CD8-positive, alpha-beta memory T cell (primary cell): ENCODE measurements around the gene AP3S1. TPM values are rescaled to one million over a fixed set of nuclear protein-coding genes. Genes with fewer than 3 reads are reported as not detected.
A peak's percentile ranks its signal among the peaks of the same experiment; 100 is the strongest.

ENCODE experiments used
- CTCF ChIA-PET: fragments of 350-600 bp; sonication (Branson Sonifier 250); formaldehyde crosslinking; loops from one replicate; lab custom pipeline; 2021; ENCODE audit warnings: antibody characterized with exemption; lab: Charles Lee
- POLR2A ChIA-PET: fragments of 350-600 bp; sonication (Branson Sonifier 250); formaldehyde crosslinking; loops from one replicate; lab custom pipeline; 2021; ENCODE audit warnings: antibody characterized with exemption; lab: Charles Lee
- DNase-seq, 5 donors: peaks; one replicate each; pipeline versions ENCODE4 v3.0.0 to v3.0.0-alpha.2; 2020 to 2022; ENCODE audit warnings: mixed read lengths in 1 of 5
- H3K27ac ChIP-seq: one replicate; pipeline ENCODE4 v1.7.0; 2013; ENCODE audit warnings: low read depth, mild to moderate bottlenecking, low read length, moderate library complexity
- H3K27me3 ChIP-seq: 2 replicates; pipeline ENCODE4 v1.7.0; 2013; ENCODE audit warnings: low read length, mild to moderate bottlenecking; ENCODE audit not compliant: insufficient read depth, poor library complexity, severe bottlenecking
- H3K36me3 ChIP-seq: 2 replicates; pipeline ENCODE4 v1.7.0; 2013; ENCODE audit warnings: mild to moderate bottlenecking, low read length, moderate library complexity; ENCODE audit not compliant: insufficient read depth
- H3K4me1 ChIP-seq: 2 replicates; pipeline ENCODE4 v1.7.0; 2013; ENCODE audit warnings: mild to moderate bottlenecking, low read length, moderate library complexity; ENCODE audit not compliant: insufficient read depth
- H3K4me3 ChIP-seq: 2 replicates; pipeline ENCODE4 v1.7.0; 2013; ENCODE audit warnings: mild to moderate bottlenecking, low read length
- H3K9me3 ChIP-seq: 2 replicates; pipeline ENCODE4 v1.7.0; 2013; ENCODE audit warnings: mild to moderate bottlenecking, low read length
- H3K27ac Mint-ChIP-seq, 8 donors: one replicate each; pipeline ENCODE4 v1.8.0; 2020 to 2021; ENCODE audit warnings: mixed read lengths in 8 of 8, mild to moderate bottlenecking in 6 of 8, inconsistent platforms in 3 of 8, moderate library complexity in 3 of 8
- H3K27me3 Mint-ChIP-seq, 2 donors: one replicate each; pipeline ENCODE4 v1.8.0; 2020 to 2021; ENCODE audit warnings: mixed read lengths in 2 of 2, mild to moderate bottlenecking in 1 of 2, moderate library complexity in 1 of 2
- H3K36me3 Mint-ChIP-seq, 3 donors: one replicate each; pipeline ENCODE4 v1.8.0; 2020 to 2021; ENCODE audit warnings: mixed read lengths in 3 of 3, inconsistent platforms in 1 of 3, mild to moderate bottlenecking in 1 of 3
- H3K4me1 Mint-ChIP-seq, 3 donors: one replicate each; pipeline ENCODE4 v1.8.0; 2020 to 2021; ENCODE audit warnings: mixed read lengths in 3 of 3, inconsistent platforms in 1 of 3, mild to moderate bottlenecking in 1 of 3
- H3K4me3 Mint-ChIP-seq, 7 donors: one replicate each; pipeline ENCODE4 v1.8.0; 2020 to 2021; ENCODE audit warnings: mixed read lengths in 7 of 7, mild to moderate bottlenecking in 6 of 7, moderate library complexity in 4 of 7, inconsistent platforms in 2 of 7
- H3K9me3 Mint-ChIP-seq, 5 donors: one replicate each; pipeline ENCODE4 v1.8.0; 2020 to 2022; ENCODE audit warnings: mixed read lengths in 5 of 5, mild to moderate bottlenecking in 3 of 5, moderate library complexity in 2 of 5, inconsistent platforms in 1 of 5
- polyA plus RNA-seq: library from polyadenylated mRNA; unstranded; fragments of 300-500 nt; fragmentation: Illumina TruSeq; gene quantifications from one replicate; pipeline ENCODE4 v1.2.3, GENCODE V29; 2021
- total RNA-seq, 2 experiments: library from RNA; stranded (reverse); gene quantifications; one replicate each; pipeline ENCODE4 v1.2.3, GENCODE V29; 2021

Gene AP3S1
- total and polyA plus RNA-seq, 3 experiments from 2014 or later: 62.1 to 77.5 (median 73.6) TPM

DNA sequence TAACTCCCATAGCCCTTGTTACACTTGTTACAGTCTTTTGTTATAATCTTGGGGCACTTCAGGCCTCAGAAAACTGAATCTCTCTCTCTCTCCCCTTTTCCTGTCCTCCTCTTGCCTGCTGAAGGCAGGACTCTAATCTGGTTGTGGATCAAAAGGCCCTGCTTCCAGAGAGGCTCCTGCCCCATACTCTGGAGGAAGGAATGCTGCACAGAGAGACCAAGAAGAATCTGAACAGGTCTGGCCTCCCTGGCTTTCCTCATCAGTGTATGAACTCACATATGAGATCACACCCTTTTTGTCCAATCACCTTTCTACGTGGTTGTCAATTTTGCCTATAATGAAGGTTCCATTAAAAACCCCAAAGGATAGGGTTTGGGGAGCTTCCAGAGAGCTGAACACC, 94.3 kb downstream of the AP3S1 start:
- Mint-ChIP-seq H3K4me1 (no peaks in the 10 kb centered on the region), H3K9me3 (no peaks in the 10 kb centered on the region), H3K36me3 (no peaks in the 10 kb centered on the region), H3K4me3 (no peak overlapping the region), H3K27me3 (peaks cover under 1 to 1% of the 10 kb centered on the region in 2 donors), H3K27ac (no peak overlapping the region)
- no peaks in the 10 kb centered on the region for H3K27me3 ChIP-seq
- CTCF ChIA-PET: no interaction called here
- DNase-seq: no peak
- POLR2A ChIA-PET: no interaction called here
- H3K4me1 ChIP-seq: no peaks in the 10 kb centered on the region
- H3K36me3 ChIP-seq: no peaks in the 10 kb centered on the region
- no peak overlapping the region for H3K4me3 ChIP-seq
- no peaks in the 10 kb centered on the region for H3K9me3 ChIP-seq
- H3K27ac ChIP-seq: no peak overlapping the region

DNA sequence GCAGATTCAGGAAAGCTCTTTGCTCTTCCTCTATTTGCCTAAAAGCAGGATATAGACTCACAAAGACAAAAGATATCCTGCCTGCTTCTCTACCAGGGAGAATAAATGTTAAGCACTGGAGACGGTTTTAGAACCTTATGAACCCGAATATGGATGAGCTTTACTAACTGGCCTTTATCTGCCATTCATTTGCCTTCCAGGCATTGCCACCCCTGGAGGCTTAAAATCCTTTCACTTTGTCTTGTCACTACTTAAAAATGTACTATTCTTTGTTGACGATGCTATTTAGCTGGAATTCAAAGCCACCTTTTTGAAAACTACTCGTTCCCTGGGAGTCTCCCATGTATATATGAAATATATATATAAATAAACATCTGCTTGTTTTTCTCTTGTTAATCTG, 97.3 kb downstream of the AP3S1 start:
- Mint-ChIP-seq H3K4me1 (no peaks in the 10 kb centered on the region), H3K9me3 (peaks cover 0 to 8% (median 0%) of the 10 kb centered on the region in 5 donors), H3K27ac (peak overlapping the region in 1 of 8 donors; percentile 24), H3K4me3 (no peak overlapping the region), H3K36me3 (peaks cover 0 to 5% (median 0%) of the 10 kb centered on the region in 3 donors), H3K27me3 (peaks cover 3 to 5% of the 10 kb centered on the region in 2 donors)
- Histone ChIP-seq H3K36me3 (no peaks in the 10 kb centered on the region), H3K9me3 (no peaks in the 10 kb centered on the region), H3K4me1 (no peaks in the 10 kb centered on the region), H3K27me3 (no peaks in the 10 kb centered on the region), H3K27ac (no peak overlapping the region), H3K4me3 (no peak overlapping the region)
- POLR2A ChIA-PET: no interaction called here
- CTCF ChIA-PET: no interaction called here
- DNase-seq: no peak

DNA sequence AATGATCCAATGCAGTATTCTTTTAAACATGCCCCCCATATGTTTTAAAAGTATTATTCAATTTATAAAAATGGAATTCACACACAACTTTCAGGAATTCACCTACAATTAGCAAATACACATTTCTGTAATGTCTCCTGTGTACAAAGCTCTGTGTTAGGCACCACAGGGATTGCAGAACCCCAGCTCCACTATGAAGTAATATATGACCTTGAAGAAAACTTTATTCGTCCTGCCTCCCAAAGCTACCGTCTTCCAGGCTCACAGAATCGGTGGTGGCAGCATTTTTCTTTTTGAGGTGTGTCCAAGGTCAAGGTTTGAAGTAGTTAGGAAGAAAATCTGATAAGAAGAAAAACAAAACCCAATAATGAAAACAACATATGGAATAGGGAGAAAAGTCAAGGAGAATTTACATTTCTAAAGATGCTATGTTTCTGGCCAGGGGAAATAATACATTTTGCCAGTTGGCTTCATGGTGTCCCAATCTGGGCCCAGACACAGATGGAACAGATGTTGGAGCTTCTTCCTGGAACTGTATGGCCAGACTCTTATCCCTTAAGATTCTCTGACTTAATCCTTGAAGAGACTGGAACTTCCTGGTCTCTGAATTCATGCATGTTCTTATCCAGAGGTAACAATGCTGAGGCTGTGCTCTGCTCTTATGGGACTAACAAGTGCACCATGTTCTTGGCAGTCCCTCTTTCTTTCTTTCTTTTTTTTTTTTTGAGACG, 98.5 kb downstream of the AP3S1 start:
- no peaks in the 10 kb centered on the region for H3K9me3 ChIP-seq
- H3K27me3 ChIP-seq: no peaks in the 10 kb centered on the region
- H3K36me3 Mint-ChIP-seq: peaks cover 0 to 5% (median 0%) of the 10 kb centered on the region in 3 donors
- H3K4me1 Mint-ChIP-seq: no peaks in the 10 kb centered on the region
- no peak overlapping the region for H3K27ac Mint-ChIP-seq
- peaks cover 0 to 8% (median 0%) of the 10 kb centered on the region in 5 donors for H3K9me3 Mint-ChIP-seq
- H3K4me3 ChIP-seq: no peak overlapping the region
- DNase-seq: no peak
- peaks cover 3 to 8% of the 10 kb centered on the region in 2 donors for H3K27me3 Mint-ChIP-seq
- H3K4me1 ChIP-seq: no peaks in the 10 kb centered on the region
- H3K4me3 Mint-ChIP-seq: no peak overlapping the region
- H3K27ac ChIP-seq: no peak overlapping the region
- ChIA-PET CTCF (no interaction called here), POLR2A (no interaction called here)
- no peaks in the 10 kb centered on the region for H3K36me3 ChIP-seq

DNA sequence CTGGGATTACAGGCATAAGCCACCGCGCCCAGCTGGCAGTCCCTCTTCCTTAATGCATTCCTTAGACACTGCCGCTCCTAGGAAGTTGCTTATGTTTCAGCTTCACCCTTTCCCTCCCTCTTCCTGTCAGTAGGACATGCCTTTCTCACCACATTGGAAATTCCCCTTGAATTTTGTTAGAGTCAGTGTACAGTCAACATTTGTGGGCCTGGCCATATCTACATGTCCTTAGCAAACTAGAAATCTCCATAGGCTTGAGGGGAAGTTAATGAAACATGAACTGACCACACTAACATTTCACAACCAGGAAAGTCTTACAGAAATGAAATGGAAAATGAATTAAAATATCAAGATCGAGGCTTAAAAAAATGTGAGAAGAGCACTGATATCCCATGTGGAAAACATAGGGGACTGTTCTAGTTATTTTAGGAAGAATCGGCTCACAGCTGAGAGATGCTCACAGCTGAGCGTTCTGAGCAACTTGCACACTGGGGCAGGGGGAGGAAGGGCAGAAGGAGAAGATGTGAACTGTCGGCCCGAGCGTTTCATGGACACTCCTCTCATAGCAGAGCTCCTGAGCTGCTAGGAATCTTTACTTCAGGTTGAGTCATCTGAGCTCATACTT, 99.4 kb downstream of the AP3S1 start:
- ChIA-PET CTCF (no interaction called here), POLR2A (no interaction called here)
- Histone ChIP-seq H3K4me3 (no peak overlapping the region), H3K27me3 (no peaks in the 10 kb centered on the region), H3K27ac (no peak overlapping the region), H3K4me1 (no peaks in the 10 kb centered on the region), H3K9me3 (no peaks in the 10 kb centered on the region), H3K36me3 (no peaks in the 10 kb centered on the region)
- DNase-seq: no peak
- Mint-ChIP-seq H3K9me3 (peaks cover 0 to 8% (median 0%) of the 10 kb centered on the region in 5 donors), H3K36me3 (peaks cover 0 to 5% (median 0%) of the 10 kb centered on the region in 3 donors), H3K27ac (peak overlapping the region in 1 of 8 donors; percentile 31), H3K4me3 (no peak overlapping the region), H3K4me1 (no peaks in the 10 kb centered on the region), H3K27me3 (peaks cover 3 to 8% of the 10 kb centered on the region in 2 donors)

DNA sequence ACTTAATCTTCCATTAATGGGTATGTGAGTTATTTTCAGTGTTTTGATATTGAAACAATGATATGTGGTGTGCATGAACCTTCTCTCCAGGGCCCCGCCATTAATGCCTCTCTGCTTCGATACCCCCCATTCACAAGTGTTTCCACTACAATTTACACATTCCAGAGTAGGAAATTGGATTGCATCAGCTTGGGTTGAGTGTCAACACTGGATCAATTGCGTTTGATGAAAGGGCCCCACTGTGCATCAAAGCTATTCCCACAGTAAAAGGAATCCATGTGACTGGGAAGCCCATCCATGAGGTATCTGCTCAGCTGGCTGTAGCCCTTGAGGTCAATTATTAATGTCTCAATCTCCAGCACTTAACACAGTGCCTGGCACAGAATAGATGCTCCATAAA, 102.8 kb downstream of the AP3S1 start:
- no peak overlapping the region for H3K4me3 Mint-ChIP-seq
- H3K4me1 ChIP-seq: no peaks in the 10 kb centered on the region
- no peaks in the 10 kb centered on the region for H3K27me3 ChIP-seq
- peaks cover 3 to 8% of the 10 kb centered on the region in 2 donors for H3K27me3 Mint-ChIP-seq
- H3K9me3 ChIP-seq: no peaks in the 10 kb centered on the region
- H3K36me3 Mint-ChIP-seq: peaks cover 0 to 5% (median 0%) of the 10 kb centered on the region in 3 donors
- ChIA-PET POLR2A (no interaction called here), CTCF (interaction anchor here (0.6 kb wide), 1 partner anchor 120 kb away, joined by 3 read pairs; no protein-coding TSS in a partner anchor)
- DNase-seq: no peak
- H3K27ac ChIP-seq: no peak overlapping the region
- no peak overlapping the region for H3K27ac Mint-ChIP-seq
- H3K36me3 ChIP-seq: no peaks in the 10 kb centered on the region
- H3K4me1 Mint-ChIP-seq: no peaks in the 10 kb centered on the region
- no peak overlapping the region for H3K4me3 ChIP-seq
- H3K9me3 Mint-ChIP-seq: peaks cover 0 to 8% (median 0%) of the 10 kb centered on the region in 5 donors

DNA sequence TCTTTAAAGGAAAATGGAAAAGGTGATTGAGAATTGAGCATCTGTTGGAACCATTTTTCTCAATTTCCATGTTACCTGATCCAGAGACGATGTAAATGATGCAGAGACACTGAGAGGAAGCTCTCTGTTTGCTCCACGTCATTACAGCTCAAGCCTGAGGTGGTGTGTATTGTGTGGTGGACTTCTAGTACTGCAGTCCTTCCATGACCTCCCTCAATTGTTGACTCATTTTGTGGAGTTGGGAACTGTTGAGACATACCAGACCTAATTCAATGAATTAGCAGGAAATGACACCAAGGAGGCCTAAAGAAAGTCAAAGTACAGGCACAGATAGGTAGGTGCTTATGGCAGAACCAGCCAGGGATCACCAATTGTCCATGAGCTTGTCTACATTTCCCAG, 104.9 kb downstream of the AP3S1 start:
- no peaks in the 10 kb centered on the region for H3K27me3 ChIP-seq
- H3K27ac Mint-ChIP-seq: no peak overlapping the region
- H3K4me1 Mint-ChIP-seq: no peaks in the 10 kb centered on the region
- POLR2A ChIA-PET: no interaction called here
- H3K9me3 ChIP-seq: no peaks in the 10 kb centered on the region
- H3K27me3 Mint-ChIP-seq: peaks cover 3 to 6% of the 10 kb centered on the region in 2 donors
- H3K9me3 Mint-ChIP-seq: peaks cover 0 to 6% (median 0%) of the 10 kb centered on the region in 5 donors
- no peaks in the 10 kb centered on the region for H3K36me3 ChIP-seq
- no peak overlapping the region for H3K4me3 Mint-ChIP-seq
- CTCF ChIA-PET: no interaction called here
- H3K36me3 Mint-ChIP-seq: peaks cover 0 to 5% (median 0%) of the 10 kb centered on the region in 3 donors
- H3K27ac ChIP-seq: no peak overlapping the region
- DNase-seq: no peak
- H3K4me1 ChIP-seq: no peaks in the 10 kb centered on the region
- H3K4me3 ChIP-seq: no peak overlapping the region

DNA sequence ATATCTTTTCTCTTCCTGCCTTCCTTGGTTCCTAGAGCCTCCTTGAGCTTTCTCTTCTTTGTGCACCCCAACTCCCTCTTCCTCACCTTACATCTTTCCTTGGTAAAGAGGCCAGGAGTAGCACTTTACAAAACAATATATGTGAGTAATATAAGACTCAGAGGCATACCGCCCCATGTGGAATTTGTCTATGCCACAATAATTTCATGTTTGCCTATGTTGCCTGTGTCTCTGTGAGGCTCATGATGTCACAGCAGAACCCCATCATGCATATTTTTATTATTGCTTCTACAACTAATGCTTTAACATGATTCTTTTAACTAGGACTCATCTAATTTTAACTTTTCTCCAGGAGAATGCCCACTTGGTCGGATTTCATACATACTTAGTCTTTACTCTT, 105.5 kb downstream of the AP3S1 start:
- Mint-ChIP-seq H3K36me3 (peaks cover 0 to 4% (median 0%) of the 10 kb centered on the region in 3 donors), H3K4me1 (no peaks in the 10 kb centered on the region), H3K27me3 (peaks cover 6% of the 10 kb centered on the region in 2 donors), H3K9me3 (peaks cover 0 to 6% (median 0%) of the 10 kb centered on the region in 5 donors), H3K4me3 (no peak overlapping the region), H3K27ac (no peak overlapping the region)
- Histone ChIP-seq H3K9me3 (no peaks in the 10 kb centered on the region), H3K4me3 (no peak overlapping the region), H3K4me1 (no peaks in the 10 kb centered on the region), H3K27ac (no peak overlapping the region), H3K27me3 (no peaks in the 10 kb centered on the region), H3K36me3 (no peaks in the 10 kb centered on the region)
- no peak for DNase-seq
- ChIA-PET POLR2A (no interaction called here), CTCF (no interaction called here)

DNA sequence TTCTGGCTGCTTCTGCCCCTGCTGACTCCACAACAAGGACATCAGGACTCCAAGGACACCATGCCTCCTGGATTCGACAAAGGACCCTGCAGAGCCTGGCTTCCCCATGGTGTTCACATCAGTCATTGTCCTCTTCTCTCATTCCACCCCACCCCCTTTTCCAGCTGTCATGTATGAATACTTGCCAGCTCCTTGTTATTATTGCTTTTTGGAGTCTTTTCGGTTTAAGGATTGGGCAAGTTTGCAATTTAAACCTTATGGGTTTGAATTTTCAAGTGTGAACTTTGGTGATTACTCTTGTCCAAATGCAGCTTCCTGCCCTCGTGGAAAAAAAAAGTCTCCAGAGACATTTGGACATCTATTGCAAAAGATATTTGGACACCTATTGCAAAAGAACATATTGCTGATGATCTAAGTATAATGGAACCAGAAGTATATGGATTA, 106.4 kb downstream of the AP3S1 start:
- ChIA-PET CTCF (no interaction called here), POLR2A (no interaction called here)
- H3K36me3 Mint-ChIP-seq: no peaks in the 10 kb centered on the region
- H3K9me3 Mint-ChIP-seq: peaks cover 0 to 2% (median 0%) of the 10 kb centered on the region in 5 donors
- peak overlapping the region in 1 of 7 donors; percentile 41 for H3K4me3 Mint-ChIP-seq
- Histone ChIP-seq H3K9me3 (no peaks in the 10 kb centered on the region), H3K27ac (no peak overlapping the region), H3K27me3 (no peaks in the 10 kb centered on the region), H3K4me1 (no peaks in the 10 kb centered on the region), H3K36me3 (no peaks in the 10 kb centered on the region), H3K4me3 (no peak overlapping the region)
- no peaks in the 10 kb centered on the region for H3K4me1 Mint-ChIP-seq
- no peak overlapping the region for H3K27ac Mint-ChIP-seq
- peaks cover 6 to 14% of the 10 kb centered on the region in 2 donors for H3K27me3 Mint-ChIP-seq
- DNase-seq: no peak
